H9 (cell line): Measurements from ENCODE around the gene UNK. TPM values are rescaled to one million over a fixed set of nuclear protein-coding genes. Genes with fewer than 3 reads are reported as not detected.

Source experiments
- DNase-seq: peaks from one replicate; pipeline ENCODE4 v3.0.0-alpha.2; 2017
- H2AFZ ChIP-seq: one replicate; pipeline ENCODE4 v1.6.1; 2013; ENCODE audit warnings: mild to moderate bottlenecking, low read length, control low read depth, moderate library complexity
- H2AK5ac ChIP-seq: 2 replicates; pipeline ENCODE4 v1.6.1; 2013; ENCODE audit warnings: low read length, control low read depth, mixed read lengths; ENCODE audit not compliant: insufficient read length
- H2BK120ac ChIP-seq: one replicate; pipeline ENCODE4 v1.6.1; 2013; ENCODE audit warnings: low read depth, mild to moderate bottlenecking, low read length, control low read depth, inconsistent platforms; ENCODE audit not compliant: poor library complexity, severe bottlenecking
- H2BK12ac ChIP-seq: 2 replicates; pipeline ENCODE4 v1.6.1; 2013; ENCODE audit warnings: low read length, control low read depth, mixed read lengths, low read depth; ENCODE audit not compliant: insufficient read length
- H2BK15ac ChIP-seq: 2 replicates; pipeline ENCODE4 v1.6.1; 2013; ENCODE audit warnings: low read depth, low read length, control low read depth
- H2BK20ac ChIP-seq: one replicate; pipeline ENCODE4 v1.6.1; 2013; ENCODE audit warnings: low read depth, mild to moderate bottlenecking, low read length, control low read depth, inconsistent platforms; ENCODE audit not compliant: poor library complexity, severe bottlenecking
- H2BK5ac ChIP-seq: 2 replicates; pipeline ENCODE4 v1.6.1; 2013; ENCODE audit warnings: low read length, control low read depth, mixed read lengths; ENCODE audit not compliant: insufficient read length
- H3K14ac ChIP-seq: 2 replicates; pipeline ENCODE4 v1.6.1; 2013; ENCODE audit warnings: low read length, control low read depth; ENCODE audit not compliant: insufficient read depth
- H3K18ac ChIP-seq: 2 replicates; pipeline ENCODE4 v1.6.1; 2013; ENCODE audit warnings: low read depth, mild to moderate bottlenecking, mixed read lengths, low read length, control low read depth; ENCODE audit not compliant: insufficient read length
- H3K23ac ChIP-seq: 2 replicates; pipeline ENCODE4 v1.6.1; 2013; ENCODE audit warnings: low read length, control low read depth, mixed read lengths, low read depth; ENCODE audit not compliant: insufficient read length
- H3K23me2 ChIP-seq: 2 replicates; pipeline ENCODE4 v1.6.1; 2013; ENCODE audit warnings: low read depth, mild to moderate bottlenecking, mixed read lengths, low read length, control low read depth; ENCODE audit not compliant: insufficient read length, poor library complexity, severe bottlenecking
- H3K27ac ChIP-seq: 2 replicates; pipeline ENCODE4 v1.5.1; 2013; ENCODE audit warnings: low read length, control low read depth, mixed read lengths, low read depth; ENCODE audit not compliant: insufficient read length
- H3K27me3 ChIP-seq: 2 replicates; pipeline ENCODE4 v1.6.1; 2013; ENCODE audit warnings: low read length, control low read depth, inconsistent platforms; ENCODE audit not compliant: insufficient read depth
- H3K4ac ChIP-seq: 2 replicates; pipeline ENCODE4 v1.6.1; 2013; ENCODE audit warnings: low read depth, mild to moderate bottlenecking, control low read depth, inconsistent platforms, low read length, moderate library complexity
- H3K4me1 ChIP-seq: 2 replicates; pipeline ENCODE4 v1.6.1; 2013; ENCODE audit warnings: low read length, control low read depth, inconsistent platforms; ENCODE audit not compliant: insufficient read depth
- H3K4me2 ChIP-seq: 2 replicates; pipeline ENCODE4 v1.6.1; 2013; ENCODE audit warnings: low read length, control low read depth, mixed read lengths; ENCODE audit not compliant: insufficient read length, insufficient read depth
- H3K56ac ChIP-seq: 2 replicates; pipeline ENCODE4 v1.6.1; 2013; ENCODE audit warnings: low read depth, mild to moderate bottlenecking, mixed read lengths, low read length, control low read depth; ENCODE audit not compliant: insufficient read length
- H3K79me1 ChIP-seq: 2 replicates; pipeline ENCODE4 v1.6.1; 2013; ENCODE audit warnings: low read depth, mild to moderate bottlenecking, moderate library complexity, low read length, control low read depth, inconsistent platforms; ENCODE audit not compliant: insufficient read depth, poor library complexity, severe bottlenecking
- H3K79me2 ChIP-seq: 2 replicates; pipeline ENCODE4 v1.6.1; 2013; ENCODE audit warnings: low read length, control low read depth, inconsistent platforms; ENCODE audit not compliant: insufficient read depth
- H3K9ac ChIP-seq: 2 replicates; pipeline ENCODE4 v1.6.1; 2013; ENCODE audit warnings: low read length, control low read depth, mixed read lengths; ENCODE audit not compliant: insufficient read length; ENCODE audit errors: extremely low read depth
- H3K9me3 ChIP-seq: one replicate; pipeline ENCODE4 v1.6.1; 2013; ENCODE audit warnings: low read depth, low read length, inconsistent platforms; ENCODE audit not compliant: control insufficient read depth
- H3T11ph ChIP-seq: one replicate; pipeline ENCODE4 v1.6.1; 2013; ENCODE audit warnings: mild to moderate bottlenecking, low read length, control low read depth, inconsistent platforms
- H4K20me1 ChIP-seq: one replicate; pipeline ENCODE4 v1.6.1; 2013; ENCODE audit not compliant: control insufficient read depth, insufficient read length, insufficient read depth
- H4K5ac ChIP-seq: 2 replicates; pipeline ENCODE4 v1.6.1; 2013; ENCODE audit warnings: low read depth, mild to moderate bottlenecking, mixed read lengths, low read length, control low read depth; ENCODE audit not compliant: insufficient read length
- H4K8ac ChIP-seq: replicated peaks from 2 replicates; pipeline ENCODE4 v1.6.1; 2013; ENCODE audit warnings: low read length, control low read depth, mixed read lengths, low read depth; ENCODE audit not compliant: insufficient read length
- H4K91ac ChIP-seq: 2 replicates; pipeline ENCODE4 v1.6.1; 2013; ENCODE audit warnings: low read depth, mild to moderate bottlenecking, moderate library complexity, mixed read lengths, low read length, control low read depth; ENCODE audit not compliant: insufficient read length
- H3K27ac Mint-ChIP-seq, 3 experiments: 2 replicates in 2 of 3; 3 replicates in 1 of 3; pipeline ENCODE4 v1.8.0; 2020 to 2021; ENCODE audit warnings: mixed read lengths in 3 of 3, mild to moderate bottlenecking in 1 of 3, moderate library complexity in 1 of 3
- H3K27me3 Mint-ChIP-seq: 2 replicates; pipeline ENCODE4 v1.8.0; 2021; ENCODE audit warnings: low read depth, mild to moderate bottlenecking, moderate library complexity, mixed read lengths
- H3K36me3 Mint-ChIP-seq, 3 experiments: 2 replicates in 2 of 3; 3 replicates in 1 of 3; pipeline ENCODE4 v1.8.0; 2020 to 2021; ENCODE audit warnings: low read depth in 3 of 3, mixed read lengths in 3 of 3; ENCODE audit not compliant: insufficient read depth in 1 of 3
- H3K4me1 Mint-ChIP-seq, 2 experiments: 2 replicates each; pipeline ENCODE4 v1.8.0; 2020; ENCODE audit warnings: mixed read lengths in 2 of 2
- H3K4me3 Mint-ChIP-seq, 2 experiments: 2 replicates in 1 of 2; 3 replicates in 1 of 2; pipeline ENCODE4 v1.8.0; 2020 to 2021; ENCODE audit warnings: mild to moderate bottlenecking in 2 of 2, mixed read lengths in 2 of 2, moderate library complexity in 1 of 2
- H3K9me3 Mint-ChIP-seq, 2 experiments: 2 replicates in 1 of 2; 3 replicates in 1 of 2; pipeline ENCODE4 v1.8.0; 2020; ENCODE audit warnings: mild to moderate bottlenecking in 2 of 2, mixed read lengths in 2 of 2, moderate library complexity in 1 of 2
- WGBS: extraction: QIAGEN DNeasy Blood & Tissue Kit; methylation state at CpG from one replicate; pipeline ENCODE4 v1.1.7; 2013; ENCODE audit warnings: missing lambda C conversion rate, low lambda C conversion rate, mixed read lengths; ENCODE audit not compliant: insufficient read length; ENCODE audit errors: extremely low coverage; 5-methylcytosine and 5-hydroxymethylcytosine counted together
- total RNA-seq: library from RNA; stranded (reverse); gene quantifications from 2 replicates; pipeline ENCODE4 v1.2.1, GENCODE V29; 2021
- TF ChIP-seq, protein P1 (sequence below): fragments of 200-600 bp; sonication (generic); conservative IDR thresholded peaks from 3 replicates; pipeline ENCODE4 v1.8.0; 2021; ENCODE audit warnings: antibody characterized with exemption, mild to moderate bottlenecking

The UNK gene
- total RNA-seq, 1 experiment from 2014 or later = 36.4 TPM

DNA sequence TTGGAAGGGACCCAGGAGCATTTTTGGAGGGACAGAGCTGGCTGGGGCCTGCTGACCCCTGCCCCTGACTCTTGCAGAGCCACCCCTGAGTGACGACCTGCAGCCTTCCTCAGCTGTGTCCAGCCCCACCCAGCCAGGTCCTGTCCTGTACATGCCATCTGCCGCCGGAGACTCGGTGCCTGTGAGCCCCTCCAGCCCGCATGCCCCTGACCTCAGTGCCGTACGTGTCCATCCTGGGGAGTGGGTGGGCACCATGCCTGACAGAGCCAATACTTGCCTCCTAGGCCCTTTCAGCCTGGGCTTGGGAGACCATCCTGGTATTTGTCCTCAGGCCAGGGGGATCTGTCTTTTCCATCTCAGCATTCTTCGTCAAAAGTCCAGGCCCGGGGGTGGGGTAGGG lies 32.1 kb downstream of the UNK start:
- H3K9me3 Mint-ChIP-seq = no peaks in the 10 kb centered on the region; a peak in 1 of 5 replicates
- H2BK120ac ChIP-seq = no peak overlapping the region
- no peaks in the 10 kb centered on the region for H3K27me3 Mint-ChIP-seq
- no peaks in the 10 kb centered on the region for H3K23me2 ChIP-seq
- no peak overlapping the region for H2BK12ac ChIP-seq
- H3K79me2 ChIP-seq = no peaks in the 10 kb centered on the region
- no peak overlapping the region for H4K5ac ChIP-seq
- no peak overlapping the region for H3K23ac ChIP-seq
- H3K4me3 Mint-ChIP-seq = no peak overlapping the region
- no peak overlapping the region for H4K91ac ChIP-seq
- no peak overlapping the region for H3K4me2 ChIP-seq
- H2BK5ac ChIP-seq = no peak overlapping the region
- no peak overlapping the region for H3K18ac ChIP-seq
- H3K4ac ChIP-seq = no peak overlapping the region
- H3K4me1 ChIP-seq = no peaks in the 10 kb centered on the region
- no CpG with 5 or more reads among the region's 9 CpGs for WGBS
- no peak overlapping the region for H4K8ac ChIP-seq
- no peaks in the 10 kb centered on the region for H3K9me3 ChIP-seq
- TF ChIP-seq, protein P1, sequence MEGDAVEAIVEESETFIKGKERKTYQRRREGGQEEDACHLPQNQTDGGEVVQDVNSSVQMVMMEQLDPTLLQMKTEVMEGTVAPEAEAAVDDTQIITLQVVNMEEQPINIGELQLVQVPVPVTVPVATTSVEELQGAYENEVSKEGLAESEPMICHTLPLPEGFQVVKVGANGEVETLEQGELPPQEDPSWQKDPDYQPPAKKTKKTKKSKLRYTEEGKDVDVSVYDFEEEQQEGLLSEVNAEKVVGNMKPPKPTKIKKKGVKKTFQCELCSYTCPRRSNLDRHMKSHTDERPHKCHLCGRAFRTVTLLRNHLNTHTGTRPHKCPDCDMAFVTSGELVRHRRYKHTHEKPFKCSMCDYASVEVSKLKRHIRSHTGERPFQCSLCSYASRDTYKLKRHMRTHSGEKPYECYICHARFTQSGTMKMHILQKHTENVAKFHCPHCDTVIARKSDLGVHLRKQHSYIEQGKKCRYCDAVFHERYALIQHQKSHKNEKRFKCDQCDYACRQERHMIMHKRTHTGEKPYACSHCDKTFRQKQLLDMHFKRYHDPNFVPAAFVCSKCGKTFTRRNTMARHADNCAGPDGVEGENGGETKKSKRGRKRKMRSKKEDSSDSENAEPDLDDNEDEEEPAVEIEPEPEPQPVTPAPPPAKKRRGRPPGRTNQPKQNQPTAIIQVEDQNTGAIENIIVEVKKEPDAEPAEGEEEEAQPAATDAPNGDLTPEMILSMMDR = no peak
- no peaks in the 10 kb centered on the region for H3K27me3 ChIP-seq
- no peak overlapping the region for H2AK5ac ChIP-seq
- H3K9ac ChIP-seq = no peak overlapping the region
- H3K27ac ChIP-seq = no peak overlapping the region
- H4K20me1 ChIP-seq = no peaks in the 10 kb centered on the region
- no peaks in the 10 kb centered on the region for H3K79me1 ChIP-seq
- H2BK15ac ChIP-seq = no peak overlapping the region
- H3T11ph ChIP-seq = no peak overlapping the region
- no peak overlapping the region for H3K14ac ChIP-seq
- H3K56ac ChIP-seq = no peak overlapping the region
- H3K27ac Mint-ChIP-seq = no peak overlapping the region
- peaks cover 27 to 82% (median 82%) of the 10 kb centered on the region in 3 experiments for H3K36me3 Mint-ChIP-seq
- no peaks in the 10 kb centered on the region for H3K4me1 Mint-ChIP-seq
- no peak overlapping the region for H2AFZ ChIP-seq
- DNase-seq = no peak
- H2BK20ac ChIP-seq = no peak overlapping the region
